Naive thymus-derived CD4-positive, alpha-beta T cell (primary cell): Measurements from ENCODE around the gene SETX. TPM values are rescaled to one million over a fixed set of nuclear protein-coding genes. Genes with fewer than 3 reads are reported as not detected.

Experiments used
- ATAC-seq: fragments of 150-1000 bp; cut with Tn5 transposase; 2 replicates; pipeline ENCODE4 v1.10.0; 2021; ENCODE audit warnings: mild to moderate bottlenecking, moderate library complexity
- CTCF ChIA-PET: fragments of 350-600 bp; sonication (Branson Sonifier 250); formaldehyde crosslinking; loops from one replicate; lab custom pipeline; 2021; ENCODE audit warnings: antibody characterized with exemption; lab: Charles Lee
- POLR2A ChIA-PET: fragments of 350-600 bp; sonication (Branson Sonifier 250); formaldehyde crosslinking; loops from one replicate; lab custom pipeline; 2021; ENCODE audit warnings: antibody characterized with exemption, inconsistent platforms; lab: Charles Lee
- DNase-seq, 9 donors: peaks; one replicate each; pipeline versions ENCODE4 v3.0.0 to v3.0.0-alpha.2; 2020 to 2022; ENCODE audit warnings: mixed read lengths in 1 of 9
- H3K27ac ChIP-seq: one replicate; pipeline ENCODE4 v1.7.0; 2013; ENCODE audit warnings: mild to moderate bottlenecking, low read depth, low read length, moderate library complexity
- H3K27me3 ChIP-seq, 2 donors: one replicate each; pipeline ENCODE4 v1.7.0; 2013; ENCODE audit warnings: low read length in 2 of 2, mild to moderate bottlenecking in 2 of 2, moderate library complexity in 2 of 2; ENCODE audit not compliant: control insufficient read depth in 2 of 2, insufficient read depth in 2 of 2
- H3K36me3 ChIP-seq, 3 experiments: 1 replicate in 2 of 3; 2 replicates in 1 of 3; pipeline ENCODE4 v1.7.0; 2013; ENCODE audit warnings: low read length in 3 of 3, mild to moderate bottlenecking in 3 of 3, moderate library complexity in 1 of 3; ENCODE audit not compliant: insufficient read depth in 3 of 3, control insufficient read depth in 2 of 3
- H3K4me1 ChIP-seq, 2 donors: one replicate each; pipeline ENCODE4 v1.7.0; 2013; ENCODE audit warnings: low read length in 2 of 2, mild to moderate bottlenecking in 2 of 2, moderate library complexity in 1 of 2; ENCODE audit not compliant: control insufficient read depth in 2 of 2, insufficient read depth in 2 of 2
- H3K4me3 ChIP-seq: 2 replicates; pipeline ENCODE4 v1.7.0; 2013; ENCODE audit warnings: mild to moderate bottlenecking, low read length
- H3K9me3 ChIP-seq, 3 experiments: 1 replicate in 2 of 3; 2 replicates in 1 of 3; pipeline ENCODE4 v1.7.0; 2013; ENCODE audit warnings: low read length in 3 of 3; ENCODE audit not compliant: control insufficient read depth in 2 of 3
- H3K27ac Mint-ChIP-seq, 9 donors: one replicate each; pipeline ENCODE4 v1.8.0; 2020 to 2022; ENCODE audit warnings: mixed read lengths in 9 of 9, mild to moderate bottlenecking in 8 of 9, moderate library complexity in 5 of 9, inconsistent platforms in 2 of 9
- H3K27me3 Mint-ChIP-seq, 5 donors: one replicate each; pipeline ENCODE4 v1.8.0; 2021 to 2022; ENCODE audit warnings: mixed read lengths in 5 of 5, mild to moderate bottlenecking in 1 of 5
- H3K36me3 Mint-ChIP-seq, 5 donors: one replicate each; pipeline ENCODE4 v1.8.0; 2020 to 2022; ENCODE audit warnings: mixed read lengths in 5 of 5, mild to moderate bottlenecking in 3 of 5, inconsistent platforms in 1 of 5
- H3K4me1 Mint-ChIP-seq, 7 donors: one replicate each; pipeline ENCODE4 v1.8.0; 2020 to 2022; ENCODE audit warnings: mixed read lengths in 7 of 7, mild to moderate bottlenecking in 3 of 7, inconsistent platforms in 1 of 7
- H3K4me3 Mint-ChIP-seq, 10 donors: one replicate each; pipeline ENCODE4 v1.8.0; 2020 to 2022; ENCODE audit warnings: mild to moderate bottlenecking in 10 of 10, mixed read lengths in 10 of 10, moderate library complexity in 6 of 10, inconsistent platforms in 2 of 10
- H3K9me3 Mint-ChIP-seq, 11 donors: one replicate each; pipeline ENCODE4 v1.8.0; 2020 to 2022; ENCODE audit warnings: mixed read lengths in 11 of 11, mild to moderate bottlenecking in 4 of 11, inconsistent platforms in 1 of 11, moderate library complexity in 1 of 11
- intact Hi-C, 2 donors: fragments of 100-400 bp; cut with micrococcal nuclease; formaldehyde crosslinking; loops; one replicate each; pipeline ENCODE4 v1.15.1; 2023
- polyA plus RNA-seq, 2 donors: library from polyadenylated mRNA; unstranded; fragments of 300-500 nt; fragmentation: Illumina TruSeq; gene quantifications; one replicate each; pipeline ENCODE4 v1.2.3, GENCODE V29; 2021
- total RNA-seq, 6 experiments: library from RNA in 5 of 6; stranded (reverse) in 5 of 6; gene quantifications; 1 replicate in 5 of 6; 2 replicates in 1 of 6; pipeline ENCODE4 v1.2.3 and lab custom pipeline; 2021 to 2026

The SETX gene
- total and polyA plus RNA-seq, 7 experiments from 2014 or later = 29.0 to 83.2 (median 66.1) TPM

DNA sequence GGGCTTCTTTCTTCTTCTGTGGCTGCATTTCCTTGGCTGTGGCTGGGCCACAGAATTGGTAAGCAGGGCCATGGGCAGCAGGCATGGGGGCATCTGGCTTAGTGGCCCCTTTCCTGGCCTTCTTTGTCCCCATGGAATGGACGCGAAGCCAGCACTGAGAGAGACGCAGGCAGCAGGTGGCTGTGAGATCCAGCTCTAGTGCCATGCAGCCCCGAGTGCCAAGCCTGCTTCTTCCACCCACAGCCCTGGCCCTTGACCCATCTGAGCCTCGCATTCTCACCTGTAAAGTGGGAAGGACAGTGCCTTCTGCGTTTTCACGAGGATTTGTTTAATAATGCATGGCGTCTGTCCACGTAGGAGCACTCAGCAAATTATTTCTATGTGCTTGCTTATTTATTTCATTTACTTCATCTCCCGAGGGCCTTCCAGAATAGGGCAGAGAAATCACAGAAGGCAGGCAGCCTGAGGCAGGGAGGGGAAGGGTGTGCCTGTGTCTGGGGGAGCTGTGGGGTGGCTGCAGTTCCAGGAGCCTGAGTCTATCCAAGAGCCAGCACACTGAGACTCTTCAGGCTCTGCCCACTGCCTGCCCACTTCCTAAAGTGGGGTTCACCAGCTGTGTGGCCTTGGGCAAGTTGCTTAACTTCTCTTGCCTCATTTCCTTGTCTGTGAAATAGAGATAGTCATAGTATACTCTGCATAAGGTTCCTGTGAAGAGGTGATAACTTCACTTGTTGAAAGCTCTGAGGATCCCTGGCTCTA is 137.7 kb downstream of the SETX start:
- CTCF ChIA-PET = interaction anchor here (0.6 kb wide), 1 partner anchor 459 kb away, joined by 3 read pairs; no protein-coding TSS in a partner anchor
- no peaks in the 10 kb centered on the region for H3K36me3 ChIP-seq
- Mint-ChIP-seq H3K4me3 (no peak overlapping the region), H3K27me3 (peaks cover 0 to 14% (median 0%) of the 10 kb centered on the region in 5 donors), H3K9me3 (peaks cover 0 to 1% (median 0%) of the 10 kb centered on the region in 11 donors), H3K36me3 (no peaks in the 10 kb centered on the region), H3K4me1 (peaks cover 0 to 4% (median 0%) of the 10 kb centered on the region in 7 donors), H3K27ac (no peak overlapping the region)
- no peak overlapping the region for H3K27ac ChIP-seq
- no peak overlapping the region for H3K4me3 ChIP-seq
- DNase-seq (no peak), ATAC-seq (peak; percentile 81)
- no peaks in the 10 kb centered on the region for H3K9me3 ChIP-seq
- POLR2A ChIA-PET = no interaction called here
- no peaks in the 10 kb centered on the region for H3K4me1 ChIP-seq
- intact Hi-C loops = no loop called here
- no peaks in the 10 kb centered on the region for H3K27me3 ChIP-seq

DNA sequence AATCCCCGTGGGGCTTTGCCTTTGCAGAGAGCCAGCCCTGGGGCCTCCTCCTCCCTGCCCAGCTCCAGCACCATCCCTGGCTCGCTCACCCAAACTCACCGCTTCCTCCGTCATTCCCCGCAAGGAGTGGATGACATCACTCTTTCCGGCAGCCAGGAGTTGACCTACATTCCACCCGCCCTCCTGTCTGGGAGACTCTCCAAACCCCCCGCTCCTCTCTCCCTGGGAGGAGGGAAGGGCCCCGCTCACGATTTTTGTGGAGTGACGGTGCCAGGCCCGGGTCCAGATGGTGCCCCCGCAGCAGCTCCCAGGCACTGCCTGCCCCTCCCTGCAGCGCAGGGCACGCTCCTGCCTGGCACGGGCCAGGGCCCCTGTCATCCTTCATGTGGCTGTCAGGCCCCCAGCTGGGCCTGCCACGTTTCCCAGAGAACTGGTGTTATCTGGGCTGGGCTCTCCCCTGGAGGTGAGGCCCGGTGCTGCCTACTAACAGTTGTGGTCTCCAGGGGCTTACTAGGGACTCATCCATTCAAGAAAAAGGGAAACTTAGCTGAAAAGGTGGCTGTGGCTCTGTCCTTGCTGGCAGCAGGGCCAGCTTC is 140.7 kb downstream of the SETX start:
- peaks cover 0 to 4% (median 0%) of the 10 kb centered on the region in 7 donors for H3K4me1 Mint-ChIP-seq
- CTCF ChIA-PET = no interaction called here
- no peak overlapping the region for H3K4me3 Mint-ChIP-seq
- DNase-seq = no peak
- peaks cover 0 to 4% (median 0%) of the 10 kb centered on the region in 5 donors for H3K27me3 Mint-ChIP-seq
- no peak overlapping the region for H3K27ac ChIP-seq
- POLR2A ChIA-PET = no interaction called here
- no peak overlapping the region for H3K27ac Mint-ChIP-seq
- no peaks in the 10 kb centered on the region for H3K4me1 ChIP-seq
- no peak overlapping the region for H3K4me3 ChIP-seq
- H3K9me3 ChIP-seq = no peaks in the 10 kb centered on the region
- intact Hi-C loops = no loop called here
- no peaks in the 10 kb centered on the region for H3K36me3 Mint-ChIP-seq
- H3K36me3 ChIP-seq = no peaks in the 10 kb centered on the region
- no peaks in the 10 kb centered on the region for H3K27me3 ChIP-seq
- peaks cover 0 to 1% (median 0%) of the 10 kb centered on the region in 11 donors for H3K9me3 Mint-ChIP-seq
- no peak for ATAC-seq

GRCh38 chr9:132211570-132211969 is 143.2 kb downstream of the SETX start:
- Mint-ChIP-seq H3K27ac (no peak overlapping the region), H3K4me3 (peak overlapping the region in 1 of 10 donors; percentile 3), H3K36me3 (no peaks in the 10 kb centered on the region), H3K4me1 (peaks cover 0 to 4% (median 0%) of the 10 kb centered on the region in 7 donors), H3K9me3 (no peaks in the 10 kb centered on the region), H3K27me3 (no peaks in the 10 kb centered on the region)
- H3K27me3 ChIP-seq = no peaks in the 10 kb centered on the region
- CTCF ChIA-PET = no interaction called here
- H3K27ac ChIP-seq = no peak overlapping the region
- intact Hi-C loops = no loop called here
- no peak for DNase-seq
- no peaks in the 10 kb centered on the region for H3K4me1 ChIP-seq
- ATAC-seq = no peak
- H3K36me3 ChIP-seq = no peaks in the 10 kb centered on the region
- no peak overlapping the region for H3K4me3 ChIP-seq
- no peaks in the 10 kb centered on the region for H3K9me3 ChIP-seq
- POLR2A ChIA-PET = no interaction called here

Other genes with a start within 250 kb of the SETX start
- 10 to 100 TPM in 1 of 5 experiments, 1 to 10 TPM in 4; 3.7 to 11.6 (median 6.0) TPM for gene NTNG2, start 192.9 kb downstream of the SETX start, total RNA-seq
- 1 to 10 TPM in 1 of 2 donors, under 1 TPM in 1; 0.87 to 1.6 TPM for gene NTNG2, start 192.9 kb downstream of the SETX start, polyA plus RNA-seq
- gene TTF1, start 51.9 kb upstream of the SETX start, total RNA-seq = 10 to 100 TPM; 10.6 to 26.0 (median 20.1) TPM
- 1 to 10 TPM; 6.3 to 9.8 TPM for gene TTF1, start 51.9 kb upstream of the SETX start, polyA plus RNA-seq
- not detected for gene CFAP77, start 55.2 kb upstream of the SETX start, total RNA-seq
- not detected for gene CFAP77, start 55.2 kb upstream of the SETX start, polyA plus RNA-seq
- gene BARHL1, start 227.6 kb upstream of the SETX start, total RNA-seq = not detected
- gene BARHL1, start 227.6 kb upstream of the SETX start, polyA plus RNA-seq = not detected